Choroid plexus epithelial cell (primary cell): ENCODE measurements around the gene LAMTOR3.

ENCODE experiments used
- DNase-seq: peaks from one replicate; pipeline ENCODE4 v3.0.0-alpha.2; 2010; ENCODE audit warnings: low read depth
- H3K4me3 ChIP-seq: 2 replicates; pipeline ENCODE4 v1.5.1; 2011; ENCODE audit warnings: low read depth, mild to moderate bottlenecking, control low read depth, low read length, moderate library complexity
- CTCF ChIP-seq: conservative IDR thresholded peaks from 2 replicates; pipeline ENCODE4 v1.5.1; 2011; ENCODE audit warnings: low read depth, mild to moderate bottlenecking, control low read depth, inconsistent platforms, low read length, moderate library complexity

The LAMTOR3 gene

GRCh38 chr4:99917575-99917974 is 23.3 kb upstream of the LAMTOR3 start:
- no peak for TF ChIP-seq CTCF
- no peak overlapping the region for H3K4me3 ChIP-seq
- no peak for DNase-seq

GRCh38 chr4:99915449-99915848 is 21.2 kb upstream of the LAMTOR3 start:
- TF ChIP-seq CTCF = no peak
- peak; percentile 23 for DNase-seq

GRCh38 chr4:99894998-99895397 is 771 bp upstream of the LAMTOR3 start:
- H3K4me3 ChIP-seq = peak overlapping the region; percentile 90
- no peak for DNase-seq
- no peak for TF ChIP-seq CTCF

More at GRCh38 chr4:99915449-99915848, 21.2 kb upstream of the LAMTOR3 start:
- no peak overlapping the region for H3K4me3 ChIP-seq

GRCh38 chr4:99893839-99894160 is 427 bp downstream of the LAMTOR3 start:
- peak overlapping the region; percentile 90 for H3K4me3 ChIP-seq
- TF ChIP-seq CTCF = no peak
- DNase-seq = peak; percentile 19

GRCh38 chr4:99893029-99893428 is 1.2 kb downstream of the LAMTOR3 start:
- H3K4me3 ChIP-seq = peak overlapping the region; percentile 90
- no peak for DNase-seq
- no peak for TF ChIP-seq CTCF

GRCh38 chr4:99891351-99891750 is 2.9 kb downstream of the LAMTOR3 start:
- DNase-seq = no peak
- no peak overlapping the region for H3K4me3 ChIP-seq
- TF ChIP-seq CTCF = no peak

GRCh38 chr4:99887837-99888236 is 6.4 kb downstream of the LAMTOR3 start:
- TF ChIP-seq CTCF = no peak
- no peak overlapping the region for H3K4me3 ChIP-seq
- peak; percentile 62 for DNase-seq
